CD4-positive, alpha-beta T cell treated with Interleukin-17A for 4 hours (primary cell): Measurements from ENCODE around the gene NEK5.
"Not testable (repeated sequence)": the region's sequence is repeated elsewhere in the genome, so short reads cannot be mapped to it uniquely, and the experiment has no call there.

ENCODE experiments used
- DNase-seq: peaks from one replicate; pipeline ENCODE4 v3.0.0-alpha.2; 2020; ENCODE audit warnings: mixed read lengths

Gene NEK5

DNA sequence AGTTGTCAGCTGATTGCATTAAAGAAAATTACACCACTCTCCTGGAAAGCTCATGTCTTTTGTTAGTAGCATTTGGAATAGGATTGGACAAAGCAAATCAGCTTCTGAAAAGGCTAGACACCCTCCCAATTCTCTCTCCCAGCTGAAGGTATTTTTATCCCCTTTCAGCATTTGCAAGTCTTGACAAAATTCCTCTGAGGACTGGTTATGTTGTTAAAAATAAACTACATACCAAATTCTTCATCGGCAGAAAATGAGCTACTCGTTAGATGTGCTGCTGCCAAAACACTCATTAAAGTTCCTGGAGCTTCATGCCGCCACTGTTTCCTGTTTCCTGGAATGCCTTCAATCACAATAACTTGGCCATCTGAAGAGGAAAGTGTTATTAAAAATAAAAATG, 67.3 kb downstream of the NEK5 start:
- DNase-seq, result no peak

DNA sequence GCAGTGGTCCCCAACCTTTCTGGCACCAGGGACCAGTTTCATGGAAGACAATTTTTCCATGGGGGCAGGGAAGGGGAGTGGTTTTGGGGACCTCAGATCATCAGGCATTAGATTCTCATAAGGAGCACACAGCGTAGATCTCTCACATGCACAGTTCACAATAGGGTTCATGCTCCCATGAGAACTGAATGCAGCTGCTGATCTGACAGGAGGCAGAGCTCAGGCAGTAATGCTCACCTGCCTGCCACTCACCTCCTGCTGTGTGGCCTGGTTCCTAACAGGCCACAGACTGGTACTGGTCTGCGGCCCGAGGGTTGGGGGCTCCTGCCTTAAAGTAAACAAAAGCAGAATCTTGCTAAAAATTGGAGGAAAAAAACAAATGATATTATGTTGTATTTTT, 67.8 kb downstream of the NEK5 start:
- not testable (repeated sequence) for DNase-seq

DNA sequence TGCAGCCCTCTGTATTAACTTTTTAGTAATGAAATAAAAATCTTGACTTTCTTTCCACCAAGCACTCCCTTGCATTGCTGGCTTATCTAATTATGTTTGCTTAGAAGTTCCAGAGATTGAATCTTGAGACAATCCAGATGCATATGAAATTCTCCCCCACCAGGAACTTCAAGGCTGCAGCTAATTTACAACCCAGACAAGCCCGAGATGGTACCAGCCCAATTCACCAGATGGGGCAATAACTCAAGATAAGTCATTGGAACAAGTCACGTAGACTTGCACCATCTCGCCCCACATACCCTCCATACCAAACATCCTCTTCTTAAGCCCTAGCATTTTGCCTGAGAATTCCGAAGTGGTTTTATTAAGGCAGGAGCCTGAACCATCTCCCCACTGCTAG, 75.4 kb downstream of the NEK5 start:
- DNase-seq, result no peak

DNA sequence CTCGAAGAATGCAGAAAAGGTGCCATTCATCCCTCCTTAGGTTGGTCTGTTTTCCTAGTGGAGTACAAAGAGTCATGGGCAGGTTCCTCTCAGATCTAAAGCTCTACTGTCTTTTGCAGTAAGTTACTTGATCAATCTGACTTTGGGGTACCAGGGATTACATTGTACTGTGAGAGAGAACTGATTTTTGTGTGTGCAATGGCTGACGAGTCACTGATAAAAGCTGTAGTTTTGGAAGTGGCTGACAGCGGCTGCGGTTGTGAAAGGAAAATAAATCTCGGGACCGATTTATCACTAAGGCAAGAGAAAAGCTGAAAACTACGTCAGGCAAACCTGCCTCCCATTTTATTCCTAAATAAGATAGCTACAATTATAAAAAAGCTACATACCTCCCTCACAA, 77.5 kb downstream of the NEK5 start:
- no peak for DNase-seq

DNA sequence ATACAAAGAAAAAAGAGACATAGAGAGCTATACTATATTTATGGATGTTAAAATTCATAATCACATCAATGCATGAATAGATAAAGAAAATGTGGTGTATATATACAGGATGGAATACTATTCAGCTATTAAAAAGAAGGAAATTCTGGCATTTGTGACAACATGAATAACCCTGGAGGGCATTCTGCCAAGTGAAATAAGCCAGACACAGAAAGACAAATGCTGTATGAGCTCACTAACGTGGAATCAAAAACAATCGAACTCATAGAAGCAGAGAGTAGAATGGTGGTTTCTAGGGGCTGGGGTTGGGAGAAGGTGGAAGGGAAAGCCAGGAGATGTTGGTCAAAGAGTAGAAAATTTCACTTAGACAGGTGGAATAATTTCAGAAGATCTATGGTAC, 80.4 kb downstream of the NEK5 start:
- DNase-seq, result no peak

DNA sequence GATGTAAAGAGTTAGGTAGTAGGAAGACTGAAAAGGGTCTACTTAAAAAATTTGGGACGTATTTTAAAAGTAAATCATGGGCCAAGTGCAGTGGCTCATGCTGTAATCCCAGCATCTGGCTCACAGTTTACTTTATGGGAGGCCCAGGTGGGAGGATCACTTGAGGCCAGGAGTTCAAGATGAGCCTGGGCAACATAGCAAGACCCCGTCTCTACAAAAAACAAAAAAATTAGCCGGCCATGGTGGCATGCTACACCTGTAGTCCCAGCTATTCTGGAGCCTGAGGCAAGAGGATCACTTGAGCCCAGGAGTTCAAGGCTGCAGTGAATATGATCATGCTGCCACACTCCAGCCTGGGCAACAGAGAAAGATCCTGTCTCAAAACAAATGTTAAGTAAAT, 81.4 kb downstream of the NEK5 start:
- DNase-seq, result no peak

DNA sequence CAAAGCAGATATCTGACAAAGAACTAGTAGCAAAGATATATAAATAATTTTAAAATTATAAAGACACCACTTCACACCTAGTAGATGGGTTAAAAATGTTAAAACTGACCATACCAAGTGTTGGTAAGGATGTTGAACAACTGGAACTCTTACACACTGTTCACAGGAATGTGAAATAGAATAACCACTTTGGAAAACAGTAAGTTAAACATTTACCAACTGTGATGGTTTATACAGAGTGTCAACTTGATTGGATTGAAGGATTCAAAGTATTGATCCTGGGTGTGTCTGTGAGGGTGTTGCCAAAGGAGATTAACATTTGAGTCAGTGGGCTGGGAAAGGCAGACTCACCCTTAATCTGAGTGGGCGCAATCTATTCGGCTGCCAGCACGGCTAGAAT, 85.2 kb downstream of the NEK5 start:
- no peak for DNase-seq

DNA sequence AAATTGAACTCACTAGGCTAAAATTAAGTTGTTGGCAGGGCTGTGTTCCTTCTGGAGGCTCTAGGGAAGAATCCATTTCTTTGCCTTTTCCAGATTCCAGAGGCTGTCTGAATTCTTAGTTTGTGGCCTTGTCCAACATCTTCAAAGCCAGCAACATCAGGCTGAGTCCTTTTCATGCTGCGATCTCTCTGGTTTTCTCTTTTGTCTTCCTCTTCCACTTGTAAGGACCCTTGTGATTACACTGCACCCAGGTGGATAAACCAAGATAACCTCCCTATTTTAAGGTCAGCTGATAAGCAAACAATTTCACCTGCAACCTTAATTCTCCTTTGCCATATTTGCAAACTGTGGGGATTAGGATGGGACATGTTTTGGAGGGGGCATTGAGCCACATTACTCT, 92.8 kb downstream of the NEK5 start:
- no peak for DNase-seq

DNA sequence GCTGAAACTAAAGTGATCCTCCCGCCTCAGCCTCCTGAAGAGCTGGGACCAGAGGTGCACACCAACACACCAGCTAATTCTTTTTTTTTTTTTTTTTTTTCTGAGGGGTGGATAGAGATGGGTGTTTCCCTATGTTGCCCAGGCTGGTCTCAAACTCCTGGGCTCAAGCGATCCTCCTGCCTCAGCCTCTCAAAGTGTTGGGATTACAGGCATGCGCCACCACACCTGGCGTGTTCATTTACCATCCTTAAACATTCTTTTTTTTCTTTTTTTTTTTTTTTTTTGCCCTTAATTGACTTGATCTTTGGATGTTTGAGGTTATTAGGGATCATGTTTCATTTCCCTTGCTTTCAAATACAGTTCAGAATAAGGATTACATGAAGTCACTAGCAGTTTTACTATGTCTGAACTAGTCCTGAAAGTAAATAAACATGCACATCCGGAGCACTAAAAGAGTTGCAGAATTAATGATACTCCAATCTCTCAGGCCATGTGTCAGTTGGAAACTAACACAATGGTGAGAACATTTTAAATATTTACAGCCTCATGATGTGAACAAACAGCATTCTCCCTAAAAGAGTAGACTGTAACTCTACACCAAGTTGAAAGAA, 94.2 kb downstream of the NEK5 start:
- no peak for DNase-seq

DNA sequence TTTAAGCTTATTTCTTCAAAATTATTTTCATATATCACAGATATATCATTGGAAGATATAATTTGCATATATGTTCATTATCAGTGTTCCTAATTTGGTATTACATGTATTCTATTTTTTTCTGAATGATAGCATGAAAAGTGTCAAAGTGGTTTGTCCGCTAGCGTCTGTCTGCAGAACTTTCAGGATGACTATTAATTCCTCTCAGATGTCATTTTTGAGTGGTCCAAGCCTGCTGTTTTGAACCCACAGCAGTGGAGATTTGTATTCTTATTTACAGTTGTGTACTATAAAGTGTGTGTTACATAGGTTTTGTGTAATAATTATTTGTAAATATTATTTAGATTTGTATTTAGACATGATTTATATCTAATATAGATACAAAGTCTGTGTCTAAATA, 95.8 kb downstream of the NEK5 start:
- no peak for DNase-seq

DNA sequence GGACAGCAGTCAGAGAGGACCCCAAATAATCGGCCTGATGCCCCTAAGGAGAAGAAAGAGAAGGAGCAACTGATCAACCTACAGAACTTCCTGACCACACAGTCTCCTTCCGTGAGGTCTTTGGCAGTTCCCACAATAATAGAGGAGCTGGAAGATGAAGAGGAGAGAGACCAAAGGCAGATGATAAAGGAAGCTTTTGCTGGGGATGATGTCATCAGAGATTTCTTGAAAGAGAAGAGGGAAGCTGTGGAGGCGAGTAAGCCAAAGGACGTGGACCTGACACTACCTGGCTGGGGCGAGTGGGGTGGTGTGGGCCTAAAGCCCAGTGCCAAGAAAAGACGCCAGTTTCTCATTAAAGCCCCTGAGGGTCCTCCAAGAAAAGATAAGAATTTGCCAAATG, 98.5 kb downstream of the NEK5 start:
- DNase-seq, result not testable (repeated sequence)

DNA sequence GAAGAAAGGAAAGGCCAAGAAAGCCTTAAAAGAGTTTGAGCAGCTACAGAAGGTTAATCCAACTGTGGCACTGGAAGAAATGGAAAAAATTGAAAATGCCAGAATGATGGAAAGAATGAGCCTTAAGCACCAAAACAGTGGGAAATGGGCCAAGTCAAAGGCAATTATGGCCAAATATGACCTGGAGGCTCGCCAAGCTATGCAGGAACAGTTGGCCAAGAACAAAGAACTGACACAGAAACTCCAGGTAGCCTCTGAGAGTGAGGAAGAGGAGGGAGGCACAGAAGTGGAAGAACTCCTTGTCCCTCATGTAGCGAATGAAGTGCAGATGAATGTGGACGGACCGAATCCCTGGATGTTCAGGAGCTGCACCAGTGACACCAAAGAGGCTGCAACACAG, 99.3 kb downstream of the NEK5 start:
- DNase-seq, result no peak

DNA sequence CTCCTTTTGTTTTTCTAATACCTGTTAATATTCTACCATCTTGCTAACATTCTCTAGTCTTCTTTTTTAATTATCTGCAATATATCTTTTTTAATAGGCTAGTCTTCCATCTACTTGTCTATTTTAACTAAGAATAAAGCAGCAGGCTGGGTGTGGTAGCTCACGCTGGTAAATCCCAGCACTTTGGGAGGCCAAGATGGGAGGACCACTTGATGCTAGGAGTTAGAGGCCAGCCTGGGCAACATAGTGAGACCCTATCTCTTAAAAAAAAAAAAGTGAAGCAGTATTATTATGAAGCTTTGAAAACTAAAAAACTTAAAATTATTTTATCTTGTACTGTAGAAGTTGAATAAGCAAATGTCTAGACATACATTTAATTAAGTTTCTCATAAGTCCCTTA, 101.0 kb downstream of the NEK5 start:
- DNase-seq, result no peak

DNA sequence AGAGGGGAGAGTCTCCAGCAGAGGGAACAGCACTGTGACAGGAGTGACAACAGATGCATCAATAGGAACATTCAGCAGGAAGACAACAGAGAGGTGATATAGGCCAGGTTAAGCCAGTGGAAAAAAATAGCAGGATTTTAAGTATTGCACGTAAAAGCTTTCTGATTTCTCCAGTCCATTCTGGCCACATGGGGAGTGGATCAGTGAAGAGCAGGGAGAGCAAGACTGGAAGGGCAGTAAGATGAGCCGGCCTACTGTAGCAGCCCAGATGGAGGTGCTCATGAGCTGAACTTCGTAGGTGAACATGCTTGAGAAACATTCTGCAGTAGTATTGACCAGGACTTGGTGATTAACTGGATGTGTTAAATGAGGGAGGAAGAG, 102.6 kb downstream of the NEK5 start:
- no peak for DNase-seq

DNA sequence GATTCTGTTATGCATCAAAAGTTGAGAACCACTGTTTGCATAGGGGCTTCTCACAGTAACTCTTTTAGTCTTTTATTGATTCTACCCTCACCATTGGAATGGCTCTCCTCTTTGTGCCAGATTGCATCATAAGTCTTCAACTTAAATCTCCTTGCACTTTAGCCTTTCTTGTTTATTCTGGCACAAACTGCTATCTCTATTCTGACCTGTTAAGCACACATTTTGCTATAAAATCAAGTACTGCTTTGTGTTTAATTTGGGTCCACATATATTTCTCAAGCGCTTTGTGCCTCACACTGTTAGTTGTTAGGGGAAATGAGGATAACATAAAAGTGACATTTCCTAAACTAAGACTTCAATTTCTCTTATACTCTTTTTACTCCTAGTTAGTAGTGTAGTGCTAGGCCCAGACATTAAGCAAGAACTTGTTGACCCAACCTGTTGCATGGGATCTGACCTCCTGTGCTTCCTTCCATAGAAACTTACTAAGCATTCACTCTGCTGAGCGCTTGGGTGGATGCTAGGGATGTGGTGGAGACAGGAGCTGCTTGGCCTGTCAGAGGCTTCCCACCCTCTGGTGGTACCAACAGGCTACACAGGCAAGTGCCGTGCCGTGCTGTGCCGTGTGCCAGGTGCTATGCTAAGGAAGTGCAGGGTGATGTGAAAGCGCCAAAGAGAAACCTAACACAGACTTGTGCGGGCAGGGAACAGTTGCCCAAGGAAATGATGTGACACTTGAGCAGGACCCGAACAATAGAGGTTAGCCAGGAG, 103.2 kb downstream of the NEK5 start:
- no peak for DNase-seq

DNA sequence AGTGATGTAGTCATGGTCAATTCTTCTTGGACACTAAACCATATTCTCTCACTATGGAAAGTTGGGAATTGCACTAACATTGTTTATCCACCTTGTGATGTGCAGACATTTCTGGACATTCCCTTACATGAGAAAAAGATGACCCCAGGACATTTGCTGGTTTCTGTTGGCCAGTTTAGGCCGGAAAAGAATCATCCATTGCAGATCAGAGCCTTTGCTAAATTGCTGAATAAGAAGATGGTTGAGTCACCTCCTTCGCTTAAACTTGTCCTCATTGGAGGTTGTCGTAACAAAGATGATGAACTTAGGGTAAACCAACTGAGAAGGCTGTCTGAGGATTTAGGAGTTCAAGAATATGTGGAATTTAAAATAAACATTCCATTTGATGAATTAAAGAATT, 104.4 kb downstream of the NEK5 start, which contains the start of gene UTP14C:
UTP14C (plus strand) TSS at position 211 of the 400 bp plus-strand sequence. CDS start 4,114 bp downstream, outside the sequence.
- DNase-seq, result no peak

DNA sequence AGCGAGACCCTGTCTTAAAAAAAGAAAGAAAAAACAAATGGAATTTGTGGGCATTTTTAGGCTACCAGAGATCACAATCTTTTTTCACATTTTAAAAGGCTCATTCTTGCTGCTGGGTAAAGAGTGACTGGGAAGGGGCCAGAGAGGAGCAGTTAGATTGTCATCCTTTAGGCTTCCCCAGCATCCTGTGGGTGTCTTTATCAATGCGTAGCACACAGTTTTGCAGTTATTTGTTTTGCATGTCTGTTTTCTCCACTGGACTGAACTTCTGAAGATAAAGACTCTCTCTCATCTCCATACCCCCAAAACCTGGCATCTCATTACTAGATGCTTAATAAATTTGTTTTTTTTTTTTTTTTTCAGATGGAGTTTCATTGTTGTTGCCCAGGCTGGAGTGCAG, 106.5 kb downstream of the NEK5 start:
- DNase-seq, result no peak

DNA sequence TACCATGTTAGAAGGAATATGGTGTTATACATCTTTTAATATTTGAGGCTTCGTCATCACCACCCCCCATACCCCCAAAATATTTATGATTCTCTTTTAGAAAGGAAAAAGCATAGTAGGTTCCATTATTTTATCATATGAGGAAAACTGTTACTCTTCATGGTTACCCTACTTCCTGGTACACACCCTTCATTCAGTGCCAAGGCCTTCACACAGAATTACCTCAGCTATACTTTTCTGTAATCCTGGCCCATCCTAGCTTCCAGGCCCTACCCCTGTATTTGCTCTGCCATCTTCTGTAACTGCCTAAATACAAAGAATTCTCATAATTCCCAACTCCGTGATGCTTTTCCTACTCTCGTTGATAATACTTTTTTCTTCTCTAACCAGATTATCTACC, 108.7 kb downstream of the NEK5 start:
- no peak for DNase-seq

DNA sequence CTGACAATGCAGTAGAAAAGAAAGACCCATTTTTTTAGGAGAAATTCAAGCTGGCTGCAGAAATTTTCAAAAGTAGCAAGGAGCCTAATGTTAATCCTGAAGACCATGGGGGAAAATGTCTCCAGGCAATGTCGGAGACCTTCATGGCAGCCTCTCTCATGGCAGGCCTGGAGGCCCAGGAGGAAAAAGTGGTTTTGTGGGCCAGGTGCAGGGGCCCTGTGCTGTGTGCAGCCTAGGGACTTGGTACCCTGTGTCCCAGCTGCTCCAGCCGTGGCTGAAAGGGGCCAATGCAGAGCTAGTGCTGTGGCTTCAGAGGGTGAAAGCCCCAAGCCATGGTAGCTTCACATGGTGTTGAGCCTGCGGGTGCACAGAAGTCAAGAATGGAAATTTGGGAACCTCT, 112.6 kb downstream of the NEK5 start:
- DNase-seq, result no peak

DNA sequence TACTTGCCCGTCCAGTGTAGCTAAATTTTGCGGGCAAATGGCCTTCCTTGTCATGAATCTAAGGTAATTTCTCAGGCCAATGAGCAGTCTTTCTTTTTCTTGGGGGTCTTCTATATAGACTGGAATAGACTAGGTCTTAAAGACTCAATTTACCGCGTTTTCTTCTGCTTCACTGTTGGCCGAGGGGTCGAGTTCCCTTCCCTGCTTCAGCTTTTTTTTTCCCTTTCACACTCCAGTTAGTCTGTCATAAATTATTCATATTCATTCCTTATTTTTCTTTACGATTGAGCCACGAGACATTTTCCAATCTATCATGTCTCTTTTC, 116.4 kb downstream of the NEK5 start:
- no peak for DNase-seq

DNA sequence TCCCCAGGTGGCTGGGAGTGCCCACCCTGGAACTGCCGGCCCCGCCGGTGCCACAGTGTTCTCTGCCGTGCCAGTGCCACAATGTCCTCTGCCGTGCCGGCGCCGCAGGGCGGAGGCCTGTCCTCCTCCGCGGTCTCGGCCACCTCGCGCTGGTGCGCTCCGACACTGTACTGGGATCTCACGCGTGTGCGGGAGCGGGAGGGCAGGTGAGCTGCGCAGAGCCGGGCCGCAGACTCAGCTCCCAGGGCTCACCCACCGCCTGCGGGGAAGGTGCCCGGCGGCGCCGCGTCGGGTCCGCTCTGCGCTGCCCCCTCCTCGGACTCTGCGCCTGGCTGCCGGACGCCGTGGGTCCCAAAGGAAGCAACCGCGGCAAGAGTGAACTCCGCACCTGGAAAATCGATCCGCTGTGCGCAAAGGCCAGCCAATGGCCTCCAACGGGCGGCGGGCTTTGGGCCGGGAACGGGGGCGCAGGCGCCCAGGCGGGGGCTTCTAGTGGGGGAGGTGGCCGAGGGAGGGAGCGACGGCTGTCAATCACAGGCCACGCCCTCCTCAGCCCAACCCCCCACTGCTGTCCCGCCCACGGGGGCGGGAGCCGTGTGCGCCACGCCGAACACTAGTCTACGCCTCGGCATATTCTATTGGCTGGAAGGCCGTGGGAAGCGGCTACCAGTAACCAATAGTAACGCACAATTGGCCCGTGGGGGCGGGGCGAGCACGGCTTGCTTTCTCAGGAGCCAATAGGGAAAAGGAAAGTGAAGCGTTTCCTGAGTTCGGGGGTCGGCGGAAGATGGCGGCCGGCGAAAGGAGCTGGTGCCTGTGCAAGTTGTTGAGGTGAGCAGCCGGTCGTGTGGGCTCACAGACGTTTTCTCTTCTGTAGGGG, 117.0 kb downstream of the NEK5 start, which contains the start of gene ALG11:
ALG11 (plus strand) TSS at position 767 of the 880 bp plus-strand sequence; CDS start at position 788, 21 bp downstream.
- peak; percentile 100 for DNase-seq

DNA sequence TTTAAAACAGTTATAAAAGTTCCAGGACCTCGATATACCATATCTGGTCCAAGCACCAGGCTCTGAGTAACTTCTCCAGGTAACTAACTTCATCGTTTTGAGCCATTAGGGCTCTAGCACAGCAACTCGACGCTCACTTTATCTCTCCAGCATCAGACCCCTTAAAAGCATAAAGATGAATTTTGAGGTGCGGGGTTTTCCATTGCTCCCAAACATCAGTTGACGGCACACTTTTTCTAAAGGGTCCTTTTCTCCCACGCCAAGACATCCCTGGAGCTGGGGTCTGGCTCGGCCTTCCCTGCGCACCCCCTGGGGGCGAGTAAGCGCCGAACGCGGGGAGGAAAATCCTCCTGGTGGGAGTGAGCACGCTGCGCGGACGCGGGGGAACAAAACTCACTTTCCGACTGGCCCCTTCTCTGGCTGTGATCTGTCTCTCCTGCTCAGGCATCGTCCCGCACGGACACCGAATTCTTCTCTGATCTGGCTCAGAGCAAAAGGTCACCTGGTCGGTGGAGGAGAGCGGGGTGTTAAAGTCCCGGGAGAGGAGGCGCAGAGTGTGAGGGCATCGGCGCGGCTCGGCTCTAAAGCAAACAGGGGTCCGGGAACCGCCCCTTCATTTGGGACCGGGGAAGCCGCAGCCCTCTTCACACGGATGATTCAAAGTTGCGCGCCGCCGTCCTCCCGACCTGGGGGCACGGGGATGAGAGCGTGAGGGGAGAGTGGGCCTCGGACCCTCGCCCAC, 117.8 kb downstream of the NEK5 start, which contains the start of gene ATP7B:
ATP7B (minus strand) TSS at position 561 of the 742 bp plus-strand sequence; CDS start at position 448, 113 bp downstream.
- DNase-seq, result peak; percentile 34

DNA sequence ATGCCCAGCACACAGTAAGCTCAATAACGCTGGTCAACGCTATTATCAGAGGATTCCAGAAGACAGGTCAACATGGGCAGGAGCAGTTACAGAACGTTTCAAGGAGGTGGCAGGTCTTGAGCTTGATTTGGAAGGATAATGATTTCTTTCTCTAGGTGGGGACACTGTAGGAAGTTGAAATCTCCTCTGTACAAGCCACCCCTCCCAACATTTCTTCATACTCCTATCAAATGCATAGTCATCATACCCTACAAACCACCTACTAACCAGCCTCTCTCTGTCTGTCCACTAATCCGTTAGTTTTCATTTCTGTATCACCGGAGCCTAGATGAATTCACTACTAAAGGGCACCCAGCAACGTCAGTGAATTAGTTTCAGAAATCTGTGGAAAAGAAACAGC, 118.9 kb downstream of the NEK5 start:
- DNase-seq, result no peak
